Measurements from ENCODE around the gene GALNT9. TPM values are rescaled to one million over a fixed set of nuclear protein-coding genes. Genes with fewer than 3 reads are reported as not detected.

Gene GALNT9
- polyA plus RNA-seq, 3 donors, result not detected

DNA sequence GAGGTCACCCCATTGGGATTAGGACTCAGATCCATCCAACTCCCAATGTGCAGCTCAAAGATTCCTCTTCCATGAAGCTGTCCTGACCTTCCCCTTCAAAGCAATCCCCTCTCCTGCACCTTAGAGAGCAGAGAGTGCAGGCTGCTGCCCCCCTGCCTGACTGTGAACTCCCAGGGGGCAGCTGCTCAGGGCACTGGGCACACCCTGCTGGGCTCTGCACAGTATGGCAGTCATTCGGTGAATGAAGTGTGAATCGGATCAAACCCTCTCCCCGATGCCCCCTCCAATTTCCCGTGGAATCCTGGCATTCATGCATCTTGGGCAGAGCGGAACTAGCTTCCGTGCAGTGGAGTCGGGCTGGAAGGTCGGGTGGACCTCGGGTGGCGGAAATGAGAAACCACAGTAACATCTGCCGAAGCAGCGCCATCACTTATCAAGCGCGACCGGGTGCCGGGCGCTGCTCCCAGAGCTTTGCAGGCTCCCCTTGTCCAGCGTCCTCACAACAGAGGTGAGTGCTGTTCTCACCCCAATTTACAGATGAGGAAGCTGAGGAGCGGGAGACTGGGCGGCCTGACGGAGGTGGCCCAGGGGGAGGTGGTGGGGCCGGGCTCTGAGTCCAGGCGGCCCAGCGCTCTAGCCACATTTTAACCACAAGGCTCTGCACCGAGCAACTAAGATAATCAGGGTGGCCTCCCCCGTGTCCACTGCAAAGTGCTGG is 14.7 kb downstream of the GALNT9 start:
- Histone ChIP-seq H3K4me2 (replicated peaks; ENCODE audit: extremely low read depth, low read length, poor library complexity, severe bottlenecking) (no peak overlapping the region), H3K36me3 (replicated peaks in 1 of 2; ENCODE audit: control insufficient read depth in 1 of 2, insufficient read depth in 2 of 2, low read length in 2 of 2) (no peaks in the 10 kb centered on the region), H4K20me1 (ENCODE audit: insufficient read depth, low read length) (no peaks in the 10 kb centered on the region), H2AFZ (ENCODE audit: insufficient read depth, low read depth, low read length, poor library complexity, severe bottlenecking) (no peak overlapping the region), H3K79me2 (ENCODE audit: insufficient read depth, low read length) (no peaks in the 10 kb centered on the region), H3K27ac (ENCODE audit: low read depth in 1 of 2, low read length in 2 of 2) (no peak overlapping the region), H3K4me3 (replicated peaks in 1 of 3; ENCODE audit: low read depth in 2 of 3, low read length in 3 of 3) (no peak overlapping the region), H3K4me1 (ENCODE audit: control insufficient read depth in 1 of 2, insufficient read depth in 2 of 2, low read length in 2 of 2) (no peaks in the 10 kb centered on the region), H3K27me3 (ENCODE audit: control insufficient read depth in 2 of 2, insufficient read depth in 2 of 2, low read length in 2 of 2) (no peaks in the 10 kb centered on the region), H3K9me3 (replicated peaks in 1 of 2; ENCODE audit: control insufficient read depth in 1 of 2, insufficient read depth in 1 of 2, low read length in 2 of 2) (peaks cover 19 to 22% of the 10 kb centered on the region in 2 donors), H3K9ac (ENCODE audit: insufficient read depth, low read length, poor library complexity, severe bottlenecking) (no peak overlapping the region)
- Mint-ChIP-seq H3K36me3 (no peaks in the 10 kb centered on the region), H3K4me1 (no peaks in the 10 kb centered on the region), H3K27ac (no peak overlapping the region), H3K4me3 (no peak overlapping the region), H3K9me3 (peaks cover 13 to 30% (median 16%) of the 10 kb centered on the region in 7 donors), H3K27me3 (ENCODE audit: low read depth in 3 of 3) (peaks cover 7 to 8% (median 8%) of the 10 kb centered on the region in 3 donors)
- WGBS (ENCODE audit: insufficient coverage), result 82% methylated on average over 23 of the region's 26 CpGs
- intact Hi-C loops (cut with micrococcal nuclease), result no loop called here
- no peak for DNase-seq
- TF ChIP-seq, protein P1, sequence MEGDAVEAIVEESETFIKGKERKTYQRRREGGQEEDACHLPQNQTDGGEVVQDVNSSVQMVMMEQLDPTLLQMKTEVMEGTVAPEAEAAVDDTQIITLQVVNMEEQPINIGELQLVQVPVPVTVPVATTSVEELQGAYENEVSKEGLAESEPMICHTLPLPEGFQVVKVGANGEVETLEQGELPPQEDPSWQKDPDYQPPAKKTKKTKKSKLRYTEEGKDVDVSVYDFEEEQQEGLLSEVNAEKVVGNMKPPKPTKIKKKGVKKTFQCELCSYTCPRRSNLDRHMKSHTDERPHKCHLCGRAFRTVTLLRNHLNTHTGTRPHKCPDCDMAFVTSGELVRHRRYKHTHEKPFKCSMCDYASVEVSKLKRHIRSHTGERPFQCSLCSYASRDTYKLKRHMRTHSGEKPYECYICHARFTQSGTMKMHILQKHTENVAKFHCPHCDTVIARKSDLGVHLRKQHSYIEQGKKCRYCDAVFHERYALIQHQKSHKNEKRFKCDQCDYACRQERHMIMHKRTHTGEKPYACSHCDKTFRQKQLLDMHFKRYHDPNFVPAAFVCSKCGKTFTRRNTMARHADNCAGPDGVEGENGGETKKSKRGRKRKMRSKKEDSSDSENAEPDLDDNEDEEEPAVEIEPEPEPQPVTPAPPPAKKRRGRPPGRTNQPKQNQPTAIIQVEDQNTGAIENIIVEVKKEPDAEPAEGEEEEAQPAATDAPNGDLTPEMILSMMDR (IDR thresholded peaks at IDR 0.05), result no peak

DNA sequence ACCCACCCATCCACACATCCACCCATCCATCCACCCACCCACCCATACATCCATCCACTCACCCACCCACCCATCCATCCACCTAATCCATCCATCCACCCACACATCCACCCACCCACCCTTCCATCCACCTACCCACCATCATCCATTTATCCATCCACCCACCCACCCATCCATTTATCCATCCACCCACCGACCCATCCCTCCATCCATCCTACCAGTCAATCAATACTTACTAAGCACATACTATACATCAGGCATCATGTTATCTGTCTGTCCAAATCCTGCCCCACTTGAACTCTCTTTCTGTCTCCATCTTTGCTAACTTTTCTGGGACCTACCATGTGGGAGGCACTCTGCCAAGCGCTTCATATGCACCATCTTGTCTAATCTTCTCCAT is 15.4 kb downstream of the GALNT9 start:
- Histone ChIP-seq H3K79me2 (ENCODE audit: insufficient read depth, low read length) (no peaks in the 10 kb centered on the region), H3K27me3 (ENCODE audit: control insufficient read depth in 2 of 2, insufficient read depth in 2 of 2, low read length in 2 of 2) (no peaks in the 10 kb centered on the region), H4K20me1 (ENCODE audit: insufficient read depth, low read length) (no peaks in the 10 kb centered on the region), H3K4me3 (replicated peaks in 1 of 3; ENCODE audit: low read depth in 2 of 3, low read length in 3 of 3) (no peak overlapping the region), H3K36me3 (replicated peaks in 1 of 2; ENCODE audit: control insufficient read depth in 1 of 2, insufficient read depth in 2 of 2, low read length in 2 of 2) (no peaks in the 10 kb centered on the region), H2AFZ (ENCODE audit: insufficient read depth, low read depth, low read length, poor library complexity, severe bottlenecking) (no peak overlapping the region), H3K27ac (ENCODE audit: low read depth in 1 of 2, low read length in 2 of 2) (no peak overlapping the region), H3K4me2 (replicated peaks; ENCODE audit: extremely low read depth, low read length, poor library complexity, severe bottlenecking) (no peak overlapping the region), H3K9ac (ENCODE audit: insufficient read depth, low read length, poor library complexity, severe bottlenecking) (no peak overlapping the region), H3K9me3 (replicated peaks in 1 of 2; ENCODE audit: control insufficient read depth in 1 of 2, insufficient read depth in 1 of 2, low read length in 2 of 2) (peaks cover 19 to 22% of the 10 kb centered on the region in 2 donors), H3K4me1 (ENCODE audit: control insufficient read depth in 1 of 2, insufficient read depth in 2 of 2, low read length in 2 of 2) (no peaks in the 10 kb centered on the region)
- Mint-ChIP-seq H3K9me3 (peaks cover 13 to 32% (median 16%) of the 10 kb centered on the region in 7 donors), H3K27ac (no peak overlapping the region), H3K4me1 (no peaks in the 10 kb centered on the region), H3K36me3 (no peaks in the 10 kb centered on the region), H3K27me3 (ENCODE audit: low read depth in 3 of 3) (peaks cover 7 to 9% (median 8%) of the 10 kb centered on the region in 3 donors), H3K4me3 (no peak overlapping the region)
- 100% methylated on average over 1 of the region's 2 CpGs for WGBS (ENCODE audit: insufficient coverage)
- DNase-seq, result no peak
- TF ChIP-seq, protein P1 (IDR thresholded peaks at IDR 0.05), result no peak
- intact Hi-C loops (cut with micrococcal nuclease), result no loop called here
